AG09309 (cell line): ENCODE measurements around the gene PCK2.

Source experiments
- DNase-seq: peaks from one replicate; pipeline ENCODE4 v3.0.0-alpha.2; 2010; ENCODE audit warnings: low read depth
- H3K4me3 ChIP-seq: 2 replicates; pipeline ENCODE4 v1.5.1; 2011; ENCODE audit warnings: mild to moderate bottlenecking, low read depth, low read length, moderate library complexity; ENCODE audit not compliant: control insufficient read depth
- CTCF ChIP-seq: IDR thresholded peaks from 2 replicates; pipeline ENCODE4 v1.5.1; 2011; ENCODE audit warnings: mild to moderate bottlenecking, low read depth, low read length, inconsistent platforms; ENCODE audit not compliant: insufficient read depth, control insufficient read depth; ENCODE audit errors: missing control alignments

PCK2 gene

GRCh38 chr14:24062216-24062980 lies 31.7 kb upstream of the PCK2 start:
- no peak overlapping the region for H3K4me3 ChIP-seq
- TF ChIP-seq CTCF = no peak
- no peak for DNase-seq

GRCh38 chr14:24063263-24063836 lies 30.8 kb upstream of the PCK2 start:
- H3K4me3 ChIP-seq = no peak overlapping the region
- no peak for TF ChIP-seq CTCF
- DNase-seq = no peak

- no peak overlapping the region for H3K4me3 ChIP-seq
- TF ChIP-seq CTCF = no peak
- no peak for DNase-seq
Measured at GRCh38 chr14:24064091-24064795, 29.9 kb upstream of the PCK2 start.

- no peak for DNase-seq
- TF ChIP-seq CTCF = no peak
- H3K4me3 ChIP-seq = no peak overlapping the region
Measured at GRCh38 chr14:24064856-24065255, 29.3 kb upstream of the PCK2 start.

- no peak for TF ChIP-seq CTCF
- no peak for DNase-seq
Measured at GRCh38 chr14:24065408-24065807, 28.7 kb upstream of the PCK2 start.

GRCh38 chr14:24066496-24067132 lies 27.5 kb upstream of the PCK2 start:
- no peak overlapping the region for H3K4me3 ChIP-seq
- TF ChIP-seq CTCF = no peak
- no peak for DNase-seq

More at GRCh38 chr14:24065408-24065807, 28.7 kb upstream of the PCK2 start:
- no peak overlapping the region for H3K4me3 ChIP-seq
